ENCODE results near the gene TCF7L2.

TCF7L2 gene

DNA sequence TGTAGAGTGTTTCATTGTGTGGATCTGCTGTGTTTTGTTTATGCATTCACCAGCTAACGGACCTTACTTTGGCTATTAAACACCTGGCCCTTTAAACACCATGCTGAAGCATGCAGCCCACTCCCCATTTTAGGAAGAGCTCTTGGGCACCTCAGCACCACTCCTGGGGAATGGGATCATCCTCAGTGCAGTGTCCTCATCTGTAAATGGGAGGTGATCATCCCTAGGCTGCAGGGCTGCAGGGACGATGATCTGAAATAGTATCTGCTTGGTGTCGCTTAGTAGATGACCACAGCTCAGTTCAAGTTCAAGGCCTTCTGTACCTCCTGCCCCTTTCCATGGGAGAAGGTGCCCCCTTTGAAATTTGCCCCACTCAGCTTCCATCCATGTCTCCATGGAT lies 229.9 kb downstream of the TCF7L2 start:
- DNase-seq (ENCODE audit: low read depth): no peak

DNA sequence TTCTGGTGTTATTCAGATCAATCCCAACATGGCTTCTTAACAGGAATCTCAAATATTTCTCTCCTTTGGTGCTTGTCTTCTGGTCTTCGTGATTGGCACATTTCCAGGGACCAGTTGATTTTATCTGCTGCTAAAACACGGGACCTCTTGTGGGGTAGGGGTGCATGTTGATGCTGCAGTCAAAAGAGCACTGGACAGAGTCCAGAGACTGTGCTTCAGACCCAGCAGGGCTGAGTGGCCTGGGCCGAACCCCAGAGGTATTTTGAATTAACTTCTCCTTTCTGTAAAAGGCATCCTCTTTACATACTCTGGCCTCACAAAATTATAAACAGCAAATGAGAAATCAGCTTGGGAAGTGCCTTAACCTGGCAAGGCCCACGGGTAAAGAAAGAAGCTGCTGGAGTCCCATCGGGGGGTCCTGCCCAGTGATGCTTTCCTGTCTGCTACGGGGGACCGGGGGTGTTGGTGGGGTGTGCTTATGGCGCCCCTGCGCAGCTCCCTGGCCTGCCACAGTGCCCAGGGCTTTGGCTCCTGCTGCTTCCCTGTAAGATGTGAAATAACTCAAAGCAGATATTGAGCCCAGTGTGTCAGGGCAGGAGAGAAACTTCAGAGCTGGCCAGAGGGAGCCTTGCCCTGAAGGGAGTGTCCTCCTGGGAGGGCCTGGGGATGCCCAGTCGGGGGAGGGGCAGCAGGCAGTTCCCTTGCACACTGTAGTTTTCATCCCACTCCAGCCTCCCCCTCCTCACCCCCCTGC lies 230.5 kb downstream of the TCF7L2 start:
- no peak for DNase-seq (ENCODE audit: low read depth)

- DNase-seq (ENCODE audit: low read depth): no peak
Measured at GRCh38 chr10:113182154-113182553, 232.1 kb downstream of the TCF7L2 start.

GRCh38 chr10:113183573-113183972 lies 233.5 kb downstream of the TCF7L2 start:
- no peak for DNase-seq (ENCODE audit: low read depth)

- DNase-seq (ENCODE audit: low read depth): no peak
Measured at GRCh38 chr10:113187063-113187777, 237.2 kb downstream of the TCF7L2 start.

DNA sequence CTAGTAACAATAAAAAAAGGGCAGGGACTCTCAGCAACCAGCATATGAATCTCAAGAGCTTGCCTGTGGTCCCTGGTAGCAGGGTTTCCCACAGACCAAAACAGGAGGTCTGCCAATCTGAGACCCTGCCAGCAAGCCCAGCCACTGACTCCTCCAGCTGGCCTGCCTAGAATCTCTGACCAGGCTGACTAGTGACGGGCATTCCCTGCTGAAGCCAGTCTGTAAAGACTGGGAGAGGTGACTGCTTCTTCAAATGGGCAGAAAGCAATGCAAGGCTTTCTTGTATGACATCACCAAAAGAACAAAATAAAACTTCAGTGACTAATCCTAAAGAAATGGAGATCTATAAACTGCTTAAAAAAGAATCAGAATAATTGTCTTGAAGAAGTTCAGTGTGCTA lies 249.4 kb downstream of the TCF7L2 start:
- DNase-seq (ENCODE audit: low read depth): no peak

DNA sequence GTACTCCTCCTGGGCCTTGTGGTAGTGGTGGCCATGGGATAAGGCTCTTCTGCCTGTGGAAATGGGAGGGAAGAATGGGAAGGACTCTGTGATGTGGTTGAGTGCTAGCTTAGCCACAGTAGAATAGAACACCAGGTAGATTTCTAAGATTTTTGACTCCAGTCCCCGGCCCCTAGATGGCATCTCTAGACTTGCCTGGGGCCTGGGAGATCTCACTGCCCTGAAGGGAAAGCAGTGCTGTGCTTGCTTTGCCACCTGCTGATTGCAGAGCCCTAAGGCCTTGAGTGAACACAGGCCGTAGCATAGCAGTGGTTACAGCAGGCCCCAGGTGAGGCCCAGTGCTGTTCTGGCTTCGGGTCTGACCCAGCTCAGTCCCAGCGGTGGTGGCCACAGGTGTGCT lies 252.0 kb downstream of the TCF7L2 start:
- no peak for DNase-seq (ENCODE audit: low read depth)

- no peak for DNase-seq (ENCODE audit: low read depth)
Measured at GRCh38 chr10:113207924-113208323, 257.9 kb downstream of the TCF7L2 start.

GRCh38 chr10:113213035-113213434 lies 263.0 kb downstream of the TCF7L2 start:
- DNase-seq (ENCODE audit: low read depth): no peak

GRCh38 chr10:113214331-113214730 lies 264.3 kb downstream of the TCF7L2 start:
- no peak for DNase-seq (ENCODE audit: low read depth)

GRCh38 chr10:113216102-113216501 lies 266.1 kb downstream of the TCF7L2 start:
- no peak for DNase-seq (ENCODE audit: low read depth)

All from activated T-helper 9 cell treated with anti-CD3 and anti-CD28 coated beads, Interleukin-2, amount 50 U/mL, for 16 hours (primary cell).